CD4-positive, alpha-beta T cell treated with Interleukin-2 at 100 ng/mL for 4 hours (primary cell): ENCODE data around the gene PHACTR1.

Source experiments
- DNase-seq: peaks from one replicate; pipeline ENCODE4 v3.0.0-alpha.2; 2020; ENCODE audit warnings: low spot score

PHACTR1 gene

GRCh38 chr6:12955956-12956355 is 239.4 kb downstream of the PHACTR1 start:
- DNase-seq, result no peak

GRCh38 chr6:12956991-12957320 is 240.4 kb downstream of the PHACTR1 start:
- DNase-seq, result no peak

GRCh38 chr6:12957321-12958051 is 240.9 kb downstream of the PHACTR1 start:
- no peak for DNase-seq

GRCh38 chr6:12958052-12958706 is 241.6 kb downstream of the PHACTR1 start:
- no peak for DNase-seq

GRCh38 chr6:12961761-12962160 is 245.2 kb downstream of the PHACTR1 start:
- no peak for DNase-seq

GRCh38 chr6:12962529-12962928 is 246.0 kb downstream of the PHACTR1 start:
- no peak for DNase-seq

- DNase-seq, result no peak
These were observed 246.4 kb downstream of the PHACTR1 start for GRCh38 chr6:12962987-12963386.

GRCh38 chr6:12963567-12963966 is 247.0 kb downstream of the PHACTR1 start:
- no peak for DNase-seq

- DNase-seq, result no peak
These were observed 251.1 kb downstream of the PHACTR1 start for GRCh38 chr6:12967686-12968085.

GRCh38 chr6:12968290-12968689 is 251.7 kb downstream of the PHACTR1 start:
- DNase-seq, result no peak

GRCh38 chr6:12968839-12969558 is 252.4 kb downstream of the PHACTR1 start:
- DNase-seq, result no peak

GRCh38 chr6:12969966-12970365 is 253.4 kb downstream of the PHACTR1 start:
- no peak for DNase-seq

GRCh38 chr6:12973386-12973785 is 256.8 kb downstream of the PHACTR1 start:
- DNase-seq, result no peak

- no peak for DNase-seq
These were observed 258.0 kb downstream of the PHACTR1 start for GRCh38 chr6:12974551-12974950.

GRCh38 chr6:12976366-12976765 is 259.8 kb downstream of the PHACTR1 start:
- DNase-seq, result no peak

GRCh38 chr6:12977206-12977605 is 260.6 kb downstream of the PHACTR1 start:
- no peak for DNase-seq

GRCh38 chr6:12977806-12978205 is 261.2 kb downstream of the PHACTR1 start:
- no peak for DNase-seq

GRCh38 chr6:12980741-12981140 is 264.2 kb downstream of the PHACTR1 start:
- no peak for DNase-seq

- DNase-seq, result no peak
These were observed 268.2 kb downstream of the PHACTR1 start for GRCh38 chr6:12984776-12985175.

- no peak for DNase-seq
These were observed 271.2 kb downstream of the PHACTR1 start for GRCh38 chr6:12987783-12988182.

- no peak for DNase-seq
These were observed 273.6 kb downstream of the PHACTR1 start for GRCh38 chr6:12990162-12990561.

- no peak for DNase-seq
These were observed 274.9 kb downstream of the PHACTR1 start for GRCh38 chr6:12991435-12991834.

GRCh38 chr6:12992770-12993169 is 276.2 kb downstream of the PHACTR1 start:
- DNase-seq, result no peak
